Panc1 (cell line): ENCODE data around the gene SNRNP40.

ENCODE experiments used
- POLR2AphosphoS5 ChIP-seq: IDR thresholded peaks from 2 replicates; pipeline ENCODE4 v1.6.1; 2012; ENCODE audit warnings: mild to moderate bottlenecking, low read depth, low read length, moderate library complexity
- SIN3A ChIP-seq: IDR thresholded peaks from 2 replicates; pipeline ENCODE4 v1.6.1; 2012; ENCODE audit warnings: low read depth, mild to moderate bottlenecking, low read length, moderate library complexity, borderline replicate concordance; ENCODE audit not compliant: insufficient read depth
- TF ChIP-seq, protein P1 (sequence below): fragments of 450-650 bp; IDR thresholded peaks from 2 replicates; pipeline ENCODE4 v1.5.1; 2017; ENCODE audit warnings: mild to moderate bottlenecking
- TF ChIP-seq, protein P2 (sequence below), 2 experiments: IDR thresholded peaks; 2 replicates each; pipeline ENCODE4 v1.6.1; 2011 to 2012; ENCODE audit warnings: low read depth in 2 of 2, control low read depth in 1 of 2, low read length in 1 of 2, mild to moderate bottlenecking in 1 of 2, moderate library complexity in 1 of 2; ENCODE audit not compliant: insufficient read depth in 1 of 2

DNA sequence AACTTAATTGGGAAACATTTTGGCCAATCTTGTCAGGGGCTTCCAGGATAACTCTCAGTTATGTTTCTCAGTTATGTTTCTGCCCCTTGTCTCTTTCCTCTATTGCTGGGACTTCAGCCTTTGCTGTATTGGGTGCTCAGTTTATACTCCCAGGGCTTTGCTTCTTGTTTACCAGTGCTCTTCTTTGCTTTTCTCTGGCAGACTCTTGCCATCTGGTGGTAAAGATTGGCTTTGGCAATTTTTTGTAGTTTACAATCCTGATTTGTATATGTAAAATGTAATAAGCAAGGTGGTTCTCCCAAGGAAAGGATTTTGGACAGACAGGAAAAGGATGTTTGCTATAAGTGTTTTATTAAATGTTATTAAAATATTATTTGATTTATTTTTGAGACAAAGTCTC is 38.4 kb upstream of the SNRNP40 start:
- TF ChIP-seq, protein P1, sequence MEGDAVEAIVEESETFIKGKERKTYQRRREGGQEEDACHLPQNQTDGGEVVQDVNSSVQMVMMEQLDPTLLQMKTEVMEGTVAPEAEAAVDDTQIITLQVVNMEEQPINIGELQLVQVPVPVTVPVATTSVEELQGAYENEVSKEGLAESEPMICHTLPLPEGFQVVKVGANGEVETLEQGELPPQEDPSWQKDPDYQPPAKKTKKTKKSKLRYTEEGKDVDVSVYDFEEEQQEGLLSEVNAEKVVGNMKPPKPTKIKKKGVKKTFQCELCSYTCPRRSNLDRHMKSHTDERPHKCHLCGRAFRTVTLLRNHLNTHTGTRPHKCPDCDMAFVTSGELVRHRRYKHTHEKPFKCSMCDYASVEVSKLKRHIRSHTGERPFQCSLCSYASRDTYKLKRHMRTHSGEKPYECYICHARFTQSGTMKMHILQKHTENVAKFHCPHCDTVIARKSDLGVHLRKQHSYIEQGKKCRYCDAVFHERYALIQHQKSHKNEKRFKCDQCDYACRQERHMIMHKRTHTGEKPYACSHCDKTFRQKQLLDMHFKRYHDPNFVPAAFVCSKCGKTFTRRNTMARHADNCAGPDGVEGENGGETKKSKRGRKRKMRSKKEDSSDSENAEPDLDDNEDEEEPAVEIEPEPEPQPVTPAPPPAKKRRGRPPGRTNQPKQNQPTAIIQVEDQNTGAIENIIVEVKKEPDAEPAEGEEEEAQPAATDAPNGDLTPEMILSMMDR = peak; percentile 64
- TF ChIP-seq, protein P2, sequence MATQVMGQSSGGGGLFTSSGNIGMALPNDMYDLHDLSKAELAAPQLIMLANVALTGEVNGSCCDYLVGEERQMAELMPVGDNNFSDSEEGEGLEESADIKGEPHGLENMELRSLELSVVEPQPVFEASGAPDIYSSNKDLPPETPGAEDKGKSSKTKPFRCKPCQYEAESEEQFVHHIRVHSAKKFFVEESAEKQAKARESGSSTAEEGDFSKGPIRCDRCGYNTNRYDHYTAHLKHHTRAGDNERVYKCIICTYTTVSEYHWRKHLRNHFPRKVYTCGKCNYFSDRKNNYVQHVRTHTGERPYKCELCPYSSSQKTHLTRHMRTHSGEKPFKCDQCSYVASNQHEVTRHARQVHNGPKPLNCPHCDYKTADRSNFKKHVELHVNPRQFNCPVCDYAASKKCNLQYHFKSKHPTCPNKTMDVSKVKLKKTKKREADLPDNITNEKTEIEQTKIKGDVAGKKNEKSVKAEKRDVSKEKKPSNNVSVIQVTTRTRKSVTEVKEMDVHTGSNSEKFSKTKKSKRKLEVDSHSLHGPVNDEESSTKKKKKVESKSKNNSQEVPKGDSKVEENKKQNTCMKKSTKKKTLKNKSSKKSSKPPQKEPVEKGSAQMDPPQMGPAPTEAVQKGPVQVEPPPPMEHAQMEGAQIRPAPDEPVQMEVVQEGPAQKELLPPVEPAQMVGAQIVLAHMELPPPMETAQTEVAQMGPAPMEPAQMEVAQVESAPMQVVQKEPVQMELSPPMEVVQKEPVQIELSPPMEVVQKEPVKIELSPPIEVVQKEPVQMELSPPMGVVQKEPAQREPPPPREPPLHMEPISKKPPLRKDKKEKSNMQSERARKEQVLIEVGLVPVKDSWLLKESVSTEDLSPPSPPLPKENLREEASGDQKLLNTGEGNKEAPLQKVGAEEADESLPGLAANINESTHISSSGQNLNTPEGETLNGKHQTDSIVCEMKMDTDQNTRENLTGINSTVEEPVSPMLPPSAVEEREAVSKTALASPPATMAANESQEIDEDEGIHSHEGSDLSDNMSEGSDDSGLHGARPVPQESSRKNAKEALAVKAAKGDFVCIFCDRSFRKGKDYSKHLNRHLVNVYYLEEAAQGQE (IDR thresholded peaks at IDR 0.05; ENCODE audit: insufficient read depth in 1 of 2, low read depth in 2 of 2, low read length in 1 of 2) = no peak
- no peak for TF ChIP-seq POLR2AphosphoS5
- TF ChIP-seq SIN3A = no peak
